Immature natural killer cell (primary cell): ENCODE results near the gene XNDC1N. TPM values are rescaled to one million over a fixed set of nuclear protein-coding genes. Genes with fewer than 3 reads are reported as not detected.
"Not testable (repeated sequence)": the region's sequence is repeated elsewhere in the genome, so short reads cannot be mapped to it uniquely, and the experiment has no call there.

Source experiments
- DNase-seq, 3 donors: peaks; one replicate each; pipeline ENCODE4 v3.0.0; 2022; ENCODE audit warnings: mixed read lengths in 1 of 3
- H3K27ac Mint-ChIP-seq, 6 donors: one replicate each; pipeline ENCODE4 v1.8.0; 2020; ENCODE audit warnings: mixed read lengths in 6 of 6, mild to moderate bottlenecking in 5 of 6, inconsistent platforms in 4 of 6, moderate library complexity in 3 of 6
- H3K27me3 Mint-ChIP-seq, 3 donors: one replicate each; pipeline ENCODE4 v1.8.0; 2020 to 2021; ENCODE audit warnings: low read depth in 3 of 3, mild to moderate bottlenecking in 3 of 3, mixed read lengths in 3 of 3, moderate library complexity in 3 of 3, inconsistent platforms in 1 of 3
- H3K36me3 Mint-ChIP-seq, 3 donors: one replicate each; pipeline ENCODE4 v1.8.0; 2020; ENCODE audit warnings: mixed read lengths in 3 of 3, inconsistent platforms in 2 of 3, mild to moderate bottlenecking in 2 of 3
- H3K4me1 Mint-ChIP-seq, 2 donors: one replicate each; pipeline ENCODE4 v1.8.0; 2020; ENCODE audit warnings: inconsistent platforms in 2 of 2, mild to moderate bottlenecking in 2 of 2, mixed read lengths in 2 of 2, moderate library complexity in 1 of 2
- H3K4me3 Mint-ChIP-seq, 5 donors: one replicate each; pipeline ENCODE4 v1.8.0; 2020; ENCODE audit warnings: mild to moderate bottlenecking in 5 of 5, mixed read lengths in 5 of 5, inconsistent platforms in 3 of 5, moderate library complexity in 3 of 5
- H3K9me3 Mint-ChIP-seq, 6 donors: one replicate each; pipeline ENCODE4 v1.8.0; 2020; ENCODE audit warnings: mild to moderate bottlenecking in 6 of 6, mixed read lengths in 6 of 6, inconsistent platforms in 4 of 6, moderate library complexity in 3 of 6
- polyA plus RNA-seq, 3 donors: library from polyadenylated mRNA; unstranded; fragments of 300-500 nt; fragmentation: Illumina TruSeq; gene quantifications; one replicate each; pipeline ENCODE4 v1.2.3, GENCODE V29; 2021

XNDC1N gene
- polyA plus RNA-seq, 3 donors from 2014 or later, result 4.0 to 5.0 (median 4.5) TPM

DNA sequence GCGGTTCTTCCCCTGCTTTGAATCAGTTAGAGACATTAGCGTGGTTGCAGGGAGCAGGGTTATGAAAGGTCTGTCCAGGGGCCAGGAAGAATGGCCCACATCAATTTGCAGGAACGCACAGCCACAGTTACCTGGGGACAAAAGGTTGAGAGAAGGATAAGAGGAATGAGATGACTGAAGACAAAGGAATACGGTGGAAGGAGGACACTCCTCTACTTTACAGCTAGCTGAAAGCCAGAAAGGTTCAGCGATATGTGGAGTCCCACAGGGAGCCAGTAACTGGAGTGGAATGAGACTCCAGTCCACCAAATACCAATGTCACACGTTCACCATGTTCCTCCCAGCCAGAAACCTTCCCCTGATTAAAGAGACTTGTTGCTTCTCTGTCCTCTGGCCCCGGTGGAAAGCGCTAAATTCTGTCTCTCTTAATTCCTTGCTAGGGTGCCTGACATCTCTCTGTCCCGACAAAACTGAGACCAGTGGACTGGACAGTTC, 10.7 kb downstream of the XNDC1N start:
- Mint-ChIP-seq H3K9me3 (no peaks in the 10 kb centered on the region), H3K27ac (no peak overlapping the region), H3K27me3 (peaks cover 0 to 4% (median 0%) of the 10 kb centered on the region in 3 donors), H3K4me3 (no peak overlapping the region), H3K36me3 (peaks cover 21 to 45% (median 25%) of the 10 kb centered on the region in 3 donors), H3K4me1 (no peaks in the 10 kb centered on the region)
- DNase-seq, result no peak

DNA sequence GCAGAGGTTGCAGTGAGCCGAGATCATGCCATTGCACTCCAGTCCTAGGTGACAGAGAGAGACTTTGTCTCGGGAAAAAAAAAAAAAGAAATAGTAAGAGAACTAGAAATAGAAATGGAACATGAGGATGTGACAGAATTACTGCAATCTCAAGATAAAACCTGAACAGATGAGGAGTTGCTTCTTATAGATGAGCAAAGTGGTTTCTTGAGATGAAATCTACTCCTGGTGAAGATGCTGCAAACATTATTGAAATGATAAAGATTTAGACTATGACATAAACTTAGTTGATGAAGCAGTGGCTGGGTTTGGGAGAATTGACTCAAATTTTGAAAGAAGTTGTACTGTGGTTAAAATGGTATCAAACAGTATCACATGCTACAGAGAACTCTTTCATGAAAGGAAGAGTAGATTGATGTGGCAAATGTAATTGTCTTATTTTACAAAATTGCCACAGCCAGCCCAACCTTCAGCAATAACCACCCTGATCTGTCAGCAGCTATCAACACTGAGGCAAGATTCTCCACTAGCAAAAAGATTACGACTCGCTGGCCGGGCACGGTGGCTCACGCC, 13.7 kb downstream of the XNDC1N start:
- H3K27me3 Mint-ChIP-seq, result peaks cover 0 to 2% (median 0%) of the 10 kb centered on the region in 3 donors
- H3K36me3 Mint-ChIP-seq, result peaks cover 28 to 61% (median 33%) of the 10 kb centered on the region in 3 donors
- DNase-seq, result no peak
- no peaks in the 10 kb centered on the region for H3K9me3 Mint-ChIP-seq
- no peaks in the 10 kb centered on the region for H3K4me1 Mint-ChIP-seq
- peak overlapping the region in 1 of 6 donors; percentile 38 for H3K27ac Mint-ChIP-seq
- no peak overlapping the region for H3K4me3 Mint-ChIP-seq

DNA sequence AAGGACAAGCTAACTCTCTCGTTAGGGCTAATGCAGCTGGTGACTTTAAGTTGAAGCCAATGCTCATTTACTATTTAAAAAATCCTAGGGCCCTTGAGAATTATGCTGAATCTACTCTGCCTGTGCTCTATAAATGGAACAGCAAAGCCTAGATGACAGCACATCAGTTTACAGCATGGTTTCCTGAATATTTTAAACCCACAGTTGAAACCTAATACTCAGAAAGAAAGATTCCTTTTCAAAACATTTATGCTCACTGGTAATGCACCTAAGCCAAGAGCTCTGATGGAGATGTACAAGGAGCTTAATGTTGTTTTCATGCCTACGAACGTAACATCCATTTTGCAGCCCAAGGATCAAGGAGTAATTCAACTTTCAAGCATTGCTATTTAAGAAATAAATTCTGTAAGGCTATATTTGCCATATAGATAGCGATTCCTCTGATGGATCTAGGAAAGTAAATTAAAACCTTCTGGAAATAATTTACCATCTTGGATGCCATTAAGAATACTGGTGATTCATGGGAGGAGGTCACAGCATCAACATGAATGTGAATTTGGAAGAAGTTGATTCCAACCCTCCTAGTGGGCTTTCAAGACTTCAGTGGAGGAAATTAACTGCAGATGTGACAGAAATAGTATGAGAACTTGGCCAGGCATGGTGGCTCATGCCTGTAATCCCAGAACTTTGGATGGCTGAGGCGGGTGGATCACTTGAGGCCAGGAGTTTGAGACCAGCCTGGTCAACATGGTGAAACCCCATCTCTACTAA, 14.5 kb downstream of the XNDC1N start:
- Mint-ChIP-seq H3K4me1 (no peaks in the 10 kb centered on the region), H3K27me3 (no peaks in the 10 kb centered on the region), H3K9me3 (no peaks in the 10 kb centered on the region), H3K4me3 (no peak overlapping the region), H3K27ac (no peak overlapping the region), H3K36me3 (peaks cover 28 to 61% (median 33%) of the 10 kb centered on the region in 3 donors)
- DNase-seq, result no peak

DNA sequence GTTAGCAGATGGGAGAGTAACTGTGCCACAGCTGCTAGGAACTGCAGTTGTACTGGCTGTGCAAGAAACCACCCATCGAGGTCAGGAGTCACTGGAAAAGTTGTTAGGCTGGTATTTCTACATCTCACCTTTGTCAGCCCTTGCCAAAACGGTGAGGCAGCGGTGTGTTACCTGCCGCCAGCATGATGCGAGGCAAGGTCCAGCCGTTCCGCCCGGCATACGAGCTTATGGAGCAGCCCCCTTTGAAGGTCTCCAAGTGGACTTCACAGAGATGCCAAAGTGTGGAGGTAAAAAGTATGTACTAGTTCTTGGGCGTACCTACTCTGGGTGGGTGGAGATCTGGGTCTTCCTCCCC, 16.4 kb downstream of the XNDC1N start:
- not testable (repeated sequence) for H3K27ac Mint-ChIP-seq, DNase-seq, H3K9me3 Mint-ChIP-seq, H3K4me3 Mint-ChIP-seq, H3K27me3 Mint-ChIP-seq, H3K4me1 Mint-ChIP-seq
- H3K36me3 Mint-ChIP-seq, result peaks cover 17 to 54% (median 33%) of the 10 kb centered on the region in 3 donors

DNA sequence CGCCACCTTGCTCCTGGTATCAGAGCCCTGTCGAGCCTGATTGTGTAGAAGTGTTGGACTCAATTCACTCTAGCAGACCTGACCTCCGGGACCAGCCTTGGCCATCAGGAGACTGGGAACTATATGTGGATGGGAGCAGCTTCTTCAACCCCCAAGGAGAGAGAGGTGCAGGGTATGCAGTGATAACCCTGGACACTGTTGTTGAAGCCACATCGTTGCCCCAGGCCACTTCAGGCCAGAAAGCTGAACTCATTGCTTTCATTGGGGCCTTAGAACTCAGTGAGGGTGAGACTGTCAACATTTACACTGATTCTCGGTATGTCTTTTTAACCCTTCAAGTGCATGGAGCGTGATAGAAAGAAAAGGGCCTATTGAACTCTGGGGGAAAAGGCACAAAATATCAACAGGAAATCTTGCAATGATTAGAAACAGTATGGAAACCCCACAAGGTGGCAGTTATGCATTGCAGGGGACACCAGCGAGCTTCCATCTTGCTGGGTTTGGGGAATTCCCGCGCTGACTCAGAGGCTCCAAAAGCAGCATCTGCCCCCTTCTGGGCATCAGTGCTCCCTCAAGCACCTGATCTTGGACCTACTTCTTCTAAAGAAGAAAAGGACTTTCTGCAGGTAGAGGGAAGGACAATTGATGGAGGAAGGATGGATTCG, 16.9 kb downstream of the XNDC1N start:
- not testable (repeated sequence) for H3K4me3 Mint-ChIP-seq

DNA sequence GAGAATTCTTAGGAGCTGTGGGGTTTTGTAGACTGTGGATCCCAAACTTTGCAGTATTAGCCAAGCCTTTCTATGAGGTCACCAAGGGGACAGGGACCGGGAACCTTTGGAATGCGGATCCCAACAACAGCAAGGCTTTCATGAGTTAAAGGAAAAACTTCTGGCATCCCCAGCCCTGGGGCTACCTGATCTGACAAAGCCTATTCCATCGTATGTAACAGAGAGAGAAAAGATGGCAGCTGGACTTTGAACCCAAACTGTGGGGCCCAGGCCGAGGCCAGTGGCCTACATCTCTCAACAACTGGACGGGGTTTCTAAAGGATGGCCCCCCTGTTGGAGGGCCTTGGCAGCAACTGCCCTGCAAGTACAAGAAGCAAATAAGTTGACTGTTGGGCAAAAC, 17.6 kb downstream of the XNDC1N start:
- not testable (repeated sequence) for DNase-seq, H3K4me3 Mint-ChIP-seq, H3K27me3 Mint-ChIP-seq, H3K27ac Mint-ChIP-seq, H3K4me1 Mint-ChIP-seq, H3K9me3 Mint-ChIP-seq
- peaks cover 17 to 46% (median 30%) of the 10 kb centered on the region in 3 donors for H3K36me3 Mint-ChIP-seq

More for the DNA sequence above, 16.9 kb downstream of the XNDC1N start:
- not testable (repeated sequence) for H3K9me3 Mint-ChIP-seq, H3K27me3 Mint-ChIP-seq, DNase-seq, H3K4me1 Mint-ChIP-seq
- peak overlapping the region in 1 of 6 donors; percentile 43 for H3K27ac Mint-ChIP-seq
- peaks cover 17 to 51% (median 33%) of the 10 kb centered on the region in 3 donors for H3K36me3 Mint-ChIP-seq

DNA sequence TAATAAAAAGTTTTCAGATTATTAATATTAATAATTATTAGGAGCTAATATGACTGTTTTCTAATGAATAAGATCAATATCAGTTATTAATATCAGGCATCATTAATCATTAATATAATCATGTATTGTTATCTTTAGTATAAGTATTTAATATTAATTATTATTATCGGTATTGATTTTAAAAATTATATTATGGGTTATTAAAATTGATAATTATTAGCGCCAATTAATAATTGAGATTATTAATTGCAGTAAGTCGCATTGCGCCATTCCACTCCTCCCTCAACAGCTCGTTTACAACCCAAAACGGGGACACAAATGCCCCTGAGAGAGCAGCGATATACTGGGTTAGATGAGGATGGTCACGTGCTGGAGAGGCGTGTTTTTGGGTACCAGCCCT, 20.2 kb downstream of the XNDC1N start:
- Mint-ChIP-seq H3K9me3 (no peaks in the 10 kb centered on the region), H3K27ac (no peak overlapping the region), H3K4me3 (no peak overlapping the region), H3K27me3 (no peaks in the 10 kb centered on the region), H3K4me1 (no peaks in the 10 kb centered on the region), H3K36me3 (peaks cover 11 to 36% (median 19%) of the 10 kb centered on the region in 3 donors)
- no peak for DNase-seq

DNA sequence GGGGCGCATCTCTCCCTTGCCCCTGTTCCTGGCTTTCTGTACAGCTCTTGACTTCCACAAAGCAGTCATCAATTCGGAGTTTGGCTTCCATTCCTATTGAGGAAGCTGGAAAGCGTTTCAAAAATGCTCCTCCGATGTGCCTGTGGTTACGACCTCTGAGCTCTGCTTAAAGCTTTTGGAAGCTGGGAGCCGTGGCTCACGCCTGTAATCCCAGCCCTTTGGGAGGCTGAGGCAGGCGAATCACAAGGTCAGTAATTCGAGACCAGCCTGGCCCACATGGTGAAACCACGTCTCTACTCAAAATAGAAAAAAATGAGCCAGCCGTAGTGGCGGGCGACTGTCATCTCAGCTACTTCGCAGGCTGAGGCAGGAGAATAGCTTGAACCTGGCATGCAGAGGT, 27.3 kb downstream of the XNDC1N start:
- peaks cover 15 to 27% (median 20%) of the 10 kb centered on the region in 3 donors for H3K36me3 Mint-ChIP-seq
- not testable (repeated sequence) for H3K27ac Mint-ChIP-seq, H3K27me3 Mint-ChIP-seq, H3K4me3 Mint-ChIP-seq, H3K9me3 Mint-ChIP-seq, H3K4me1 Mint-ChIP-seq, DNase-seq

DNA sequence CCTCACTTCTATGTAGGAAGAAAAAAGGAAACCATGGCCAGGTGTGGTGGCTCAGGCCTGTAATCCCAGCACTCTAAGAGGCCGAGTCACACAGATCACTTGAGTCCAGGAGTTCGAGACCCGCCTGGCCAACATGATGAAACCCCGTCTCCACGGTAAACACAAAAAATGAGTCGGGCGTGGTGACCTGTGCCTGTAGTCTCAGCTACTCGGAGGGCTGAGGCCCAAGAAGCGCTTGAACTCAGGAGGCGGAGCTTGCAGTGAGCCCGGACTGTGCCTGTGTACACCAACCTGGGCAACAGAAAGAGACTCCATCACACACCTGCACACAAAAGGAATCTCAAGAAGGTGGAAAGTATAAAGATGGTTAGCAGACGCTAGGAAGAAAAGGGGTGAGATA, 32.4 kb downstream of the XNDC1N start:
- no peak for DNase-seq
- Mint-ChIP-seq H3K27me3 (peaks cover 0 to 4% (median 0%) of the 10 kb centered on the region in 3 donors), H3K9me3 (peaks cover 0 to 7% (median 0%) of the 10 kb centered on the region in 6 donors), H3K4me1 (no peaks in the 10 kb centered on the region), H3K36me3 (peaks cover 21 to 27% (median 26%) of the 10 kb centered on the region in 3 donors), H3K27ac (no peak overlapping the region), H3K4me3 (no peak overlapping the region)

DNA sequence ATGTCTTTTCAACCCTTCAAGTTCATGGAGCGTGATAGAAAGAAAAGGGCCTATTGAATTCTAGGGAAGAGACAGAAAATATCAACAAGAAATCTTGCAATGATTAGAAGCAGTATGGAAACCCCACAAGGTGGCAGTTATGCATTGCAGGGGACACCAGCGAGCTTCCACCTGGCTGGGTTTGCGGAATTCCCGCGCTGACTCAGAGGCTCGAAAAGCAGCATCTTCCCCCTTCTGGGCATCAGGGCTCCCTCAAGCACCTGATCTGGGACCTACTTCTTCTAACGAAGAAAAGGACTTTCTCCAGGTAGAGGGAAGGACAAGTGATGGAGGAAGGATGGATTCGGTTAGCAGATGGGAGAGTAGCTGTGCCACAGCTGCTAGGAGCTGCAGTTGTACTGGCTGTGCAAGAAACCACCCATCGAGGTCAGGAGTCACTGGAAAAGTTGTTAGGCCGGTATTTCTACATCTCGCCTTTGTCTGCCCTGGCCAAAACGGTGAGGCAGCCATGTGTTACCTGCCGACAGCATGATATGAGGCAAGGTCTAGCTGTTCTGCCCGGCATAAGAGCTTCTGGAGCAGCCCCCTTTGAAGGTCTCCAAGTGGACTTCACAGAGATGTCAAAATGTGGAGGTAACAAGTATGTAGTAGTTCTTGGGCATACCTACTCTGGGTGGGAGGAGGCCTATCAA, 39.1 kb downstream of the XNDC1N start:
- not testable (repeated sequence) for H3K9me3 Mint-ChIP-seq, H3K27me3 Mint-ChIP-seq, H3K36me3 Mint-ChIP-seq, DNase-seq, H3K4me3 Mint-ChIP-seq, H3K27ac Mint-ChIP-seq, H3K4me1 Mint-ChIP-seq

DNA sequence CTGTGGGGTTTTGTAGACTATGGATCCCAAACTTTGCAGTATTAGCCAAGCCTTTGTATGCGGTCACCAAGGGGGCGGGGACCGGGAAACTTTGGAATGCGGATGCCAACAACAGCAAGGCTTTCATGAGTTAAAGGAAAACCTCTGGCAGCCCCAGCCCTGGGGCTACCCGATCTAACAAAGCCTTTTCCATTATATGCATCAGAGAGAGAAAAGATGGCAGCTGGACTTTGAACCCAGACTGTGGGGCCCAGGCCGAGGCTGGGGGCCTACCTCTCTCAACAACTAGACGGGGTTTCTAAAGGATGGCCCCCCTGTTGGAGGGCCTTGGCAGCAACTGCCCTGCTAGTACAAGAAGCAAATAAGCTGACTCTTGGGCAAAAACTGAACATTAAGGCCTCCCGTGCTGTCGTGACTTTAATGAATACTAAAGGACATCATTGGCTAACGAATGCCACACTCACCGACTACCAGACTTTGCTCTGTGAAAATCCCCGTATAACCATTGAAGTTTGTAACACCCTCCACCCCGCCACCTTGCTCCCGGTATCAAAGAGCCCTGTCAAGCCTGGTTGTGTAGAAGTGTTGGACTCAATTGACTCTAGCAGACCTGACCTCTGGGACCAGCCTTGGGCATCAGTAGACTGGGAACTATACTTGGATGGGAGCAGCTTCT, 39.9 kb downstream of the XNDC1N start:
- H3K4me1 Mint-ChIP-seq, H3K27me3 Mint-ChIP-seq, H3K4me3 Mint-ChIP-seq, H3K36me3 Mint-ChIP-seq, DNase-seq, H3K9me3 Mint-ChIP-seq, H3K27ac Mint-ChIP-seq: not testable (repeated sequence)

DNA sequence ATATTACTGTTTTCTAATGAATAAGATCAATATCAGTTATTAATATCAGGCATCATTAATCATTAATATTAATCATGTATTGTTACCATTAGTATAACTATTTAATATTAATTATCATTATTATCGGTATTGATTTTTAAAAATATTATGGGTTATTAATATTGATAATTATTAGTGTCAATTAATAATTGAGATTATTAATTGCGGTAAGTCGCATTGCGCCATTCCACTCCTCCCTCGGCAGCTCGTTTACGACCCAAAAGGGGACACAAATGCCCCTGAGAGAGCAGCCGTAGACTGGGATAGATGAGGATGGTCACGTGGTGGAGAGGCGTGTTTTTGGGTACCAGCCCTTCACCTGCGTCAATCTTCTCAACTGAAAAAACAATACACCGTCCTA, 42.6 kb downstream of the XNDC1N start:
- not testable (repeated sequence) for H3K36me3 Mint-ChIP-seq, DNase-seq, H3K4me3 Mint-ChIP-seq, H3K9me3 Mint-ChIP-seq, H3K4me1 Mint-ChIP-seq, H3K27ac Mint-ChIP-seq, H3K27me3 Mint-ChIP-seq
